ENCODE data around the gene CXXC5. TPM values are rescaled to one million over a fixed set of nuclear protein-coding genes. Genes with fewer than 3 reads are reported as not detected.
"Not testable (repeated sequence)": the region's sequence is repeated elsewhere in the genome, so short reads cannot be mapped to it uniquely, and the experiment has no call there.

The CXXC5 gene
- polyA plus RNA-seq, 10 donors: 64.9 to 86.7 (median 77.1) TPM

DNA sequence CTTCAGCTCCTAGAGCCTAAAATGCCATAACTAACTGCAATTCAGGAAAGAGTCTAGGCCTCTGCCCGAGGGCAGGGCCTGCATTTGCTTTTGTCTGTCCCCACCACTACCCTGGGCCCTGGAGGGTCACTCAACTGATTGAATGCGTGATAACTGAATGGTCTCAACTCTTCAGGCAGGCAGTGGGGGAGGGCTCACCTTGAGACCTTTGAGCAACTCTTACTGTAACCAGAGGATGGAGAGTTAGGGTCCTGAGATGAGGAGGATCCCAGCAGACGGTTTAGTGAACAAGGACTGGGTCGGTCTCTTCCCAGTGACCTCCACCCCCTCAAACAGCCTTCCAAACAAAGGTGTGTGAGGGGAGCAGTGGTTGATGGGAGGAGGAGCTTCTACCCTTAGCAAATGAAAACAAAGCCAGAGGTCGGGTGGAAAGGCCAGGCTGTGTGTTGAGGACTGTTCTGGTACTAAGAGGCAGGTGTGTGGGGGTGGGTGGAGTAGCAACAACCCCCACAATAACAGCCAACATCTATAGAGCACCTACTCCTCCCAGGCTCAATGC, 59.4 kb downstream of the CXXC5 start:
- DNase-seq: no peak

DNA sequence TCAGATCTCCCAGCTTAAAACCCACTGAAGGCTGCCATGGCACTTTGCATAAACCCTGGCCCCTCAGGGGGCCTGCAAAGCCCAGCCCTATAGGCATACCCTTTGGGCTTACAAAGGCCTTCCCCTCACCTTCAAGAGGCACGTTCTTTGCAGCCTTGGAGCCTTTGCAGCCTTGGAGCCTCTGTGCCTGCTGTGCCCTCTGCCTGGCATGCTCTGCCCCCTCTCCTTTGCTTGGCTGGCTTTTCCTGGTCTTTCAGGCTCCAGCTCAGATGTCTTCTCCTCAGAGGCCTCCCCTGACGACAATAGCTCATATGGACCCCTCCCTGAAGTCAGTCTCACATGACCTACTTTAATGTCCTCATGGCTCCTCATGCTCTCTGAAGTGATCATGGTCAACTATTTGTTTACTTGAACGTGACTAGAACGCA, 60.3 kb downstream of the CXXC5 start:
- no peak for DNase-seq

DNA sequence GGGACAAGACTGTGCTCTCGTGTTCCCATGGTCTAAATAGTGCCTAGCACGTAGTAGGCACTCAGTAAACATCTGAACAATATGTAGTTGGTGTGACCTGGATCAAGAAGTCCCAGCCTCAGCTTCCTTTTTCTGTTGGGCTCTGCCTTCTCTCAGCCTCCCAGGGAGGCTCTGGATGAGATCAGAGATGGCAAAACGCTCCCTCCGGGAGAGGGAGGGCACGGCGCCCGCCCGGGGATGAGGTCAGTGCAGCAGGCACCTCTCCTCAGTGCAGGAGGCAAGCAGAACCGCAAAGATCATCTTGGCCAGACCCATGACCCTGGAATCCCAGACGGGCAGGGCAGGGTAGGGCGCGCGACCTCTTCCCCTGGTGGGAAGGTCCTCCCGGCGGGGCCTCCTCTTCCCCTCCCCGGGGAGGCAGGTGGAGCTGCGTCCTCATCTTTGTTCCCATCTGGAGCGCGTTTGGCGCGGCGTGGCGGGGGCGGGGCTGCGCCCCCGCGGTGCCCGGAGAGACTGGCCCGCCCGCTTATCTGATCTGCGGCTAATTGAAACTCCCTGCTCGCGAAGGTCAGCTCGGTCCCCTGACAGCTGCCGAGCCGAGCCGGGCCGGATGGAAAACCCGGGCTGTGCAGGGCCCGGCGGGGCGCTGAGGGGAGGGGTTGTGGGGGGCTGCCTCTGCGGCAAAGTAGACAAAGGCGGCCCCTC, 60.9 kb downstream of the CXXC5 start:
- peak in 2 of 3 donors; percentile 51 to 77 for DNase-seq

DNA sequence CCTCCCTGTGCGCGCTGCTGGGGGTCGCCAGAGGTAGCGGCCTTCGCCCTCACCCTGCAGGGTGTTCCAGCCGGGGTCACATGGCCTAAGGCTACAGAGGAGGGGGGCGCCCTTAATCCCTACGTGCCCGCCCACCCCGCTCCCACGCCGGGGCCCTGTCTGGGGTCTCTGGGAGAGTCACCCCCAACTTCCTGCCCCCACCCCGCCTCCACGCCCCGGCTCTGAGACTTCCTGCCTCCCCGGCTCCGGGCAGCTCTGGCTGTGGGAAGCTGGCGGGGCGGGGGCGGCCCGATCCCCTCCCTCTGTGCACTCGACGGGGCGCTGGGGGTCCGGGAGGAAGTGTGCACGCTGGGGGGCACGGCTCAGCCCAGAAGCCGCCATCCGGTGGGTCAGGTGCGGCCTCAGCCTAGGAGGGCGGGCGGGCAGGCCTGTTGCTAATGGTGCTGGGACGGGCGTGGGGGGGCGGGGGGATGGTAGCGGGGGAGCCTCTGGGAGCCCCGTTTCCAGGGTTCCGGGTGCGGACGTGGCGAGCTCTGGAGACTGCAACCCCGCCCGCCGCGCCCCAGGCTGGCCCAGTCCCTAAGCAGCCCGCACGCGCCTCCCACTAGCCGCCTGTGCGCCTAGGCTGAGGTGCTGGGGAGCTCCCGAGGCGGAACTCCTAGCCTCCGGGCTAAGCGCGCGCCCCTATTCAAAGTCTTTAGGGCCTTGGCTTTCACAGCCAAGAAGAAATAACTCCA, 61.6 kb downstream of the CXXC5 start:
- peak in 1 of 3 donors; percentile 76 for DNase-seq

DNA sequence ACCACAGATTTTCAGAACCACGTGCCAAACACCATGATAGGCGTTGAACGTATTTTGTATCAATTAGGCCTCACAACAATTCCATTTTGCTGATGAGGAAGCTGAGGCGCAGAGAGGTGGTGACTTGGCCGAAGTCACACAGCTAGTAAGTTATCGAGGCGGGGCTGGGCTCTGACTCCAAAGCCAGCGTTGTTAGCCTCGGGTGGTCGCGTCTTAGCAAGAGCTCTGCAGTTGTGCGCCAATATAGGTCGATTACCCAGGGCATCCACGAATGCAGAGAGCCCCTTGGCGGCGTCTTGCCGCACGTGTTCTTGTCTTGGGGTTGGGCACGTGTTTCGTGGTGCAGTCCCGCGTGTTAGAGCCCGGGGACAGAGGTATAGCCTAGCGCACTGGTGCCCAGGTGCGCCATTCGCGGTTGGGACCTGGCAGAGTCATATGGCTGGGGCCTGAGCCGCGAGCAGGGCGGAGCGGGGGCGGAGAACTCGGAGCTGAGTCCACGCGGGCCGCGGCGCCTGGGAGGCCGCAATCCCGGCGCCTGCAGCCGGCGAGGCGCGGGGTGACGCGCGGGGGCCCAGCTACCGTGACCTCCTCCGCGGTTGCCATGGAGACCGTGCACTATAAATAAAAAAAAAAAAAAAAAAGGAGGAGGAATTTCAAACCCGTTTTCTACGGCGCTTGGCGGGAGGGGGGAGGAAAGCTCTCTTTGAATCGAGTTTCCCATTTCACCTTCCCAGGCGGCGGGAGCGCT, 62.3 kb downstream of the CXXC5 start:
- DNase-seq: peak in 2 of 3 donors; percentile 70 to 87

DNA sequence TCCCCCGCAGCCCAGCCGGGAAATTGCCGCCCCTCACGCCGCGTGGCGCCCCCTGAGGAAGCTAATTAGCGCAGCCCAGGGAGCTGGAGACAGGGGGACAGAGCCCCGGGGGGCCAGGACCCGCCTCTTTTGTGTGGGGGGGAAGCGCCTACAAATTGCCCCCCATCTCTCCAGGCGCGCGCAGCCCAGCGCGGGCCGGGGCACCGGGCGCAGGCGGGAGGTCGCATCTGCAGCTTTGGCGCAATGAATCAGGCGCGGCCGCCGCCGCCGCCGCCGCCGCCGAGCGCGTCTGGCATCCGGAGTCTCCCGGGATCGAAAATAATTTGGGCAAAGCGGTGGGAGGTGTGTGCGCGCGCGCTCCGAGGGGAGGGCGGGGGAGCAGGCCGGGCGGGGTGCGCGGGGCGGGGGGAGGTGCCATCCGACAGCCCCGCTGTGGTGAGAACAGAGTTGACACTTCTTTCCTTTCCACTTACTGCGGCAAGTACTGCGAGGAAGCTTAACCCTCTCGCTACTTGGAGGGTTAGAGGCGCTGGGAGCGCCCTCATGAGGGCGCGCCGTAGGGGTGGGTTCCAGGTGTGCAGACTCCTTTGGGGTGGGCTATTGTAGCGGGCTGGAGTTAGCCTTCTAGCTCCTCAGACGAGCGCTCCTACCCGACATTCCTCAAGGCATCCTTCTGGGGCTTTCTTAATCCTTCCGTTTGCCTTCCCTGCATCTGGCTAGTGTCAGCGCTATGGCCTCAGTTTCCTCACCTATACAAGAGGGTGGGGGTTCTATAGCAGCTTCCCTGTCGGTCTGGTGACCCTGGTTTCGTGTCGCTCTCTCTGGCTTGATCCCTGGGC, 63.1 kb downstream of the CXXC5 start:
- peak in 1 of 3 donors; percentile 70 for DNase-seq

DNA sequence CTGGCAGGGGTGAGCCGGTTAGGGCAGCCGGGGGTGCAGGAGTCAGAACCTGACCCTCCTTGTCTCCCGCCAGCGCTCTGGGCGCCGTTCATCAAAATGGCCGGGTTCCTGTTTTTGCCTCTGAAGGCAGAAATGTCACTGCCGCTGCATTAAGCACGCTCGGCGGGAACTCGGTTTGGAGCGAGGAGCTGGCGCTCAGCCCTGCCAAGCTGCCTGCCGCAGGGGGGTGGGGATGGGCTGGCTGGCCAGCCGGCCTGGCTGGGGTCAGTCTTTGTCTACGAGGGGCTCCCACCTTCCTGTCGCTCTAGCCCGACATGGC, 63.7 kb downstream of the CXXC5 start:
- DNase-seq: peak in 1 of 3 donors; percentile 61

DNA sequence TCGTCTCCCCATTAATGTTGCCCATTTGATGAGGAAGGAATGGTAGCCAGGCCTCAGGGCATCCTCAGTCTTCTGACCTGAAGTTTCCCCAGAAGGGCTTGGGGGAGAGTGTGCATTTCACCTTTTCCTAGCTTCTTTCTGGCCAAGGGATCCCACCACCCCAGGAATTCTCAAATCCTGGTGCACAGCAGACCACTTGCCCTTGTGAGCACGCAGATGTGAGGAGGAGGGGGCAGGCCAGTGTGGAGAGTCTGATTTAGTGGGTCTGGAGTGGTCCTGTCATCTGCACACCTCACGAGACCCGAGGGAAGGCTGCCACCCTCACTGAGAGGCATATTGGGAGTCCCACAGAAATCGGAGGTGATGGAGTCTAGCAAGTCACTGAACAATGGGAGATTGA, 64.3 kb downstream of the CXXC5 start:
- peak in 1 of 3 donors; percentile 10 for DNase-seq

DNA sequence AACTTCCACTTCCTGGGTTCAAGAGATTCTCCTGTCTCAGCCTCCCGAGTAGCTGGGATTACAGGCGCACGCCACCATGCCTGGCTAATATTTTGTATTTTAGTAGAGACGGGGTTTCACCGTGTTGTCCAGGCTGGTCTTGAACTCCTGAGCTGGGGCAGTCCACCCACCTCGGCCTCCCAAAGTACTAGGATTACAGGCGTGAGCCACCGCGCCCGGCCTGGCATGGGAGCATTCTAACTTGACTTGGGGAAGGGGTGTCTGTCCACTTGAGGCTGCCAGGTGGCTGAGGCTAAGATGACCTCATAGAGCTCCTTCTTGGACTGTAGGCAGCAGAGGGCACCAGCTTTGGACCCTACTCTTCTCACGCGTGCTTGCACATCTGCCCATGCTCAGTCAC, 65.7 kb downstream of the CXXC5 start:
- not testable (repeated sequence) for DNase-seq

DNA sequence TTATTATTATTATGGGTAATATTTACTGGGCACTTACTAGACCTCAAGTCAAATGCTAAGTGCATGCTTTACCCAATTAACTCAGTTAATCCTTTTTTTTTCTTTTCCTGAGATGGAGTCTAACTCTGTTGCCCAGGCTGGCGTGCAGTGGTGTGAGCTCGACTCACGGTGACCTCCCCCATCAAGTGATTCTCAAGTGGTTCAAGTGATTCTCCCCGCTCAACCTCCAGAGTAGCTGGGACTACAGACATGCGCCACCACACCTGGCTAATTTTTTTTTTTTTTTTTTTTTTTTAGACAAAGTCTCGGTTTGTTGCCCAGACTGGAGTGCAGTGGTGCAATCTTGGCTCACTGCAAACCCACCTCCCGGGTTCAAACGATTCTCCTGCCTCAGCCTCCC, 69.1 kb downstream of the CXXC5 start:
- no peak for DNase-seq

DNA sequence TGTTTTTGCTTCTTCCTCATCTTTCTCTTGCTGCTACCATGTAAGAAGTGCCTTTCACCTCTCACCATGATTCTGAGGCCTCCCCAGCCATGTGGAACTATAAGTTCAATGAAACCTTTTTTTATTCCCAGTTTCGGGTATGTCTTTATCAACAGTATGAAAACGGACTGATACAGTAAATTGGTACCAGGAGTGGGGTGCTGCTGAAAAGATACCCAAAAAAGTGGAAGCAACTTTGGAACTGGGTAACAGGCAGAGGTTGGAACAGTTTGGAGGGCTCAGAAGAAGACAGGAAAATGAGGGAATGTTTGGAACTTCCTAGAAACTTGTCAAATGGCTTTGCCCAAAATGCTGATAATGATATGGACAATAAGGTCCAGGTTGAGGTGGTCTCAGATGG, 70.3 kb downstream of the CXXC5 start:
- DNase-seq: not testable (repeated sequence)

DNA sequence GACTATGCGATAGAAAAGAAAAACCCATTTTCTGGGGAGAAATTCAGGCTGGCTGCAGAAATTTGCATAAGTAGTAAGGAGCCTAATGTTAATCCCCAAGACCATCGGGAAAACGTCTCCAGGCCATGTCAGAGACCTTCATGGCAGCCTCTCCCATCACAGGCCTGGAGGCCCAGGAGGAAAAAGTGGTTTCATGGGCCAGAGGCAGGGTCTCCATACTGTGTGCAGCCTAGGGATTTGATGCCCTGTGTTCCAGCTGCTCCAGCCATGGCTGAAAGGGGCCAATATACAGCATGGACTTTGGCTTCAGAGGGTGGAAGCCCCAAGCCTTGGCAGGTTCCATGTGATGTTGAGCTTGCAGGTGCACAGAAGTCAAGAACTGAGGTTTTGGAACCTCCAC, 71.8 kb downstream of the CXXC5 start:
- not testable (repeated sequence) for DNase-seq

DNA sequence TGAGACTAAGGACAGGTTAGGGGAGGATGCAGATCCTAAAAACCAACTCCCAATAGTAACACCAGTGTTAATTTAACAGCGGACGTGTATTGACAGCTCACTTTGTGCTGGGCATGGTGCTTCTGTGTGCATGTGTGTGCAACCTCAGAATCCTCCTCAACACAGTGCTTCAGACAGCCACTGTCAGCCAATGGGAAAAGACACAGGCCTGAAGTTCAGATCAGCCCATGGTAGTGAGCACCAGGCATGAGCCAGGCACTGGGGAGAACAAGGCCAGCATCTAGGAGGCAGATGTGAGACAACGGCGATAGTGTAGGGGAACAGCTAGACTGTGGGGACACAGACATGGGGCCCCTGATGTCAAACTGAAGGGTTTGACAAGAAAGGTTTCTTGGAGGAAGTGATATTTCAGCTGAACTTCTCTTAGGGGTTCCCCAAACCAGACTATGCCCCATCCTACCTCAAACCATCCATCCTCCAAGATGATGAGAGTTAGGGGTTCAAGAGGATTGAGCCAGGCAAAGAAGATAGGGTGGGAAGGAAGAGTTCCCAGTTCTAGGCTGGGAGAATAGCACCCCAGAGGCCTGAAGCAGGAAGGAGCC, 75.9 kb downstream of the CXXC5 start:
- no peak for DNase-seq

DNA sequence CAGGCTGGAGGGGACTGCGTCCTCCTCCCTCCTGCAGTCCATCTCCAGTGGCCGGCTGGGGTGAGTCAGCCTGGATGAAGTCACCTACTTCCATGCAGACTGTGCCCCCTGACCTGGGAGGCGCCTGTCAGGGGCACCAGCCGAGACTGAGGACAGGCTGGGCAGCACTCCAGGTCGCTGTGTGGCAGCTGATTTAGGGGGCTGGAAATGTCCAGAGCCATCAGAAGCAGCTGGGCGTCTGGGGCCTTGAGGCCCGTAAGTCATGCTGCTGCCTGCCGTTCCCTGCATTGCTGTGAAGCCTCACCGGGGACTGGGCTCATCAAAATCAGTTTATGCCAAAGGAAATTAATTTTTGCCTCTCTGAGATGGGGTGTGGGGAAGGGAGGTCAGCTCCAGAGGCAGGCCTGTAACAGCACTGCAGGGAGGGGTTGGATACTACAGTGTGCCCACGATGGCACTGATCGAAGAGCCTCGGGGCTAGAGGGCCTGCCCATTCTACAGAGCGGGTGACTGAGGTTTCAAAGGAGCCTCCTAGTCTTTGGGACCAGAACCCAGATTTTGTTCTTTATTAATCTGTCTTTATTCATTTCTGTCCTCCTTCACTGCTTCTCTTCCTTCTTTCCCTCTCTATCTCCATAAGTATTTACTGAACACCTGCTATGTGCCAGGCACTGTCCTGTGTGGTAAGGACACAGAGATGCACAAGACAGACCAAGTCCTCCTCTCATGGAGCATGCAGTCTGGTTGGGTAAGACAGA, 77.1 kb downstream of the CXXC5 start:
- peak; percentile 58 to 73 (median 73) for DNase-seq

DNA sequence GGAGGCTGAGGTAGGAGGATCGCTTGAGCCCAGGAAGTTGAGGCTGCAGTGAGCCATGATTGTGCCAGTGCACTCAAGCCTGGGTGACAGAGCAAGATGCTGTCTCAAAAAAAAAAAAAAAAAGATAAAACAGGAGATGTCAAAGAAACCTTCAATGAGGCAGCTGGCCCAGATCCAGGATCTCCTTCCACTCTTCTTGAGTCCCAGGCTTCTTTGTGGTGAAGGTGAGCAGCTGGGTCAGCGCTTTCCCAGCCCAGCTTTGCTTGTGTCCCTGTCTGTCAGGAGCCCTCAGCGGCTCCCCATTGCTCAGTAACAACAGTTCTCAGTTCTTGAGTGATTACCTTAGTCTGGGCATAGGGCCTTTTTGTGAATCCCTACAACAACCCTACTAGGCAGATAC, 78.1 kb downstream of the CXXC5 start:
- DNase-seq: no peak

DNA sequence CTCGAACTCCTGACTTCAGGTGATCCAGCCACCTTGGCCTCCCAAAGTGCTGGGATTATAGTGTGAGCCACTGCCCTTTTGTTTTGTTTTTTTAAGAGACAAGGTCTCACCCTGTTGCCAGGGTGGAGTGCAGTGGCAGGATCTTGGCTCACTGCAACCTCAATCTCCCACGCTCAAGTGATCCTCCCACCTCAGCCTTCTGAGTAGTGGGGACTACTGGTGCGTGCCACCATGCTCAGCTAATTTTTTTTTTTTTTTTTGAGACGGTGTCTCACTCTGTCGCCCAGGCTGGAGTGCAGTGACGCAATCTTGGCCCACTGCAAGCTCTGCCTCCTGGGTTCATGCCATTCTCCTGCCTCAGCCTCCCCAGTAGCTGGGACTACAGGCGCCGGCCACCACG, 79.5 kb downstream of the CXXC5 start:
- not testable (repeated sequence) for DNase-seq

DNA sequence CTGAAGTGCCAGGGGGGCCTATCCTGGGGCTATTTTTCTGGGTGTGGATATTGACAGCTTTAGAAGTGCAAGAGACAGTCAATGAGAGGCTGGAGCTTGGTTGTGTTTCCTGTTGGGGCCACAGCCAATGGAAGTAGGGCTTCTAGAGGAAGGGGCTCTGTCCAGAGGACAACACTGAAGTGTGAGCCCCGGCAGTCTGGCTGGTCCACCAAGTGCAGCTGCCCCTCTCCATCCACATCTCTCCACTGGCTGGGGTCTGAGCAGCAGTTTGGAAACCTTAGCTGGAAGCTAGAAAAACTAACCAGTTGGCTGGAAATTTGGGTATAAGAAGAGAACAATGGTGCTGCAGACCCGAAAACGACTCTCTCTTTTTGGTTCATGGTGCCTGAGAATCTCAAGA, 83.1 kb downstream of the CXXC5 start:
- DNase-seq: peak in 1 of 3 donors; percentile 7

DNA sequence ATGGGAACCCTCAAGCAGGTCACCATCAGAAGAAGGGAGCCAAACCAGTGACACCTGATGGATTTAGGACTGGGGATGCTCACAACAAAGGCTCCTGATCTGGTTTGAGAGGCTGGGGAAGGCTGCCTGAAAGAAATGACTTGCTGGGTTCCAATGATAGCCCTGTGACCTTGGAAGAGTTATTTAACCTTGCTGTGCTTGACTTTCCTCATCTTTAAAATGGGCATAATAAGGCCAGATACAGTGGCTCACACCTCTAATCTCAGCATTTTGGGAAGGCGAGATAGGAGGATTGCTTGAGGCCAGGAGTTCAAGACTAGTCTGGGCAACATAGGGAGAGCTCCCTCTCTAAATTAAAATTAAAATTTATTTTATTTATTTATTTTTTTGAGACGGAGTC, 83.9 kb downstream of the CXXC5 start:
- DNase-seq: no peak

DNA sequence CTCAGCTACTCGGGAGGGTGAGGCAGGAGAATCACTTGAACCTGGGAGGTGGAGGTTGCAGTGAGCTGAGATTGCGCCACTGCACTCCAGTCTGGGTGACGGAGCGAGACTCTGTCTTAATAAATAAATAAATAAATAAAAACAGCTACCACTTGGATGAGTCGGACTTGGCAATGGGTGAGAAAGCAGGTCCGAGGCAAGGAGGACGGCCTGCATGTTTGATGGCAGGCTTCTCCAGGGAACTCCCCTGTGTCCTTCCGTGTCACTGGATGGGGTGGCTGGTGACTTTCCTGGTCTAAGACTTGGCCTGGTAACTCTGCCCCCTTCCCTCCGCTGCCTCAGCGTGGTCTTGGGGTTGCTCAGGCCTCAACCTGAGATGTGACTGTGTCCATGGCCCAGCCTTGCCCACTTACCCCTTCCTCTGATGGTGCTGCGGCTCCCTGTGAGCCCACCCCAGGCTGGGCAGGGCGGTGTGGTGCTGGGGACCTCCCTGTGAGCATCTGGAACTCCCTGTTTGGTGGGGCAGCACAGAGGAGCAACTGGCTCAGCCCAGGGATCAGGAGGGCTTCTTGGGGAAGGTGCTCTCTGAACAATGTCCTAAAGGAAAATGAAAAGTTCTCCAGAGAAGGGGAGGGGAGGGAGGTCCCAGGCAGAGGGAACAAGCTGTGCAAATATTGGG, 85.0 kb downstream of the CXXC5 start:
- no peak for DNase-seq
